ENCODE measurements around the gene MYL3.

MYL3 gene

DNA sequence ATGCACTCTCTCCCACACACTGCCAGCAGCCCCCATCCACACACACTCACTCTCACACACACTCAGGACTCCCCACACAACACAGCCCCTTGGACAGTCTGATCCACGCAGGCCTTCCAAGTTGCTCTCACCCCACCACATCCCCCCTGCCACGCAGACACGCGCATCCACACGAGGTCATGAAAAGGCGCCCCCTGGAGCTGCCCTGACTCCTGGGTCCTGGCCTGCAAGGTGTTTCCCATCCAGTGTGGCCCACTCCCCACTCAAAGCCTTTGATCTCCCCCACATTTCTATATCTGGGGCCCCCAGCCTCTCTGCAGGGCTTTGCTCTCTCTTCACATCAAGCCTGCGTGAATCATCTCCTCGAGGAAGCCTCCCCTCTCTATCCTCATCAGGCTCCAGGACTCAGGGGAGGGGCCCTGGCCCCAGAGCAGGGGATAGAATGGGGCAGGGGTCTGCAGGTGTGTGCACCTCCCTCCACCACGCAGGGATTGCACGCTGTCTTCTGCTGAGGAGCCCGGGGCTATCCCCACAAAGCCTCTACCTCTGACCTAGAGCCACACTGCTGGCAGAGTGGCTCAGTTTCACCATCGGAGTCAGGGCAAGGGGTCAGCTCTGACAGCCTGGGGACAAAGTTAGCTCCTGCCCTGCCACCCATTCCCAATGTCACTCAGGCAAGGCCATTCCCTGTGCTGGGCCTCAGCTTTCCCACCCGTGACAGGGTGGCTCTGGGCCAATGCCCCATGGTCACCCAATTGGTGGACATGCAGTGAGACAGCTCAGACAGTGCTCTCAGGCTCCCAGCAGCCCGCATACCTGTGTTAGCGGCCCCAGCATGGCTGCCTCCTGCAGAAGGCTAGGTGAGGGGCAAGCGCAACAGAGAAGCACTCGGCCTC lies 6.4 kb downstream of the MYL3 start:
- no peak for TF ChIP-seq CREB1 (IDR thresholded peaks at IDR 0.05; ENCODE audit: low read depth)
- no peak for TF ChIP-seq TAF1 (IDR thresholded peaks at IDR 0.05; ENCODE audit: low read depth)
- no peak for TF ChIP-seq CEBPB (IDR thresholded peaks at IDR 0.05)
- TF ChIP-seq FOXM1 (IDR thresholded peaks at IDR 0.05; ENCODE audit: borderline replicate concordance, low read depth), result no peak
- no peak for TF ChIP-seq YY1 (IDR thresholded peaks at IDR 0.05; ENCODE audit: low read depth)
- no peak for TF ChIP-seq EGR1 (IDR thresholded peaks at IDR 0.05)
- no peak for TF ChIP-seq TEAD4 (IDR thresholded peaks at IDR 0.05)
- no peak for TF ChIP-seq TCF12 (IDR thresholded peaks at IDR 0.05; ENCODE audit: low read depth)
- TF ChIP-seq, protein P1, sequence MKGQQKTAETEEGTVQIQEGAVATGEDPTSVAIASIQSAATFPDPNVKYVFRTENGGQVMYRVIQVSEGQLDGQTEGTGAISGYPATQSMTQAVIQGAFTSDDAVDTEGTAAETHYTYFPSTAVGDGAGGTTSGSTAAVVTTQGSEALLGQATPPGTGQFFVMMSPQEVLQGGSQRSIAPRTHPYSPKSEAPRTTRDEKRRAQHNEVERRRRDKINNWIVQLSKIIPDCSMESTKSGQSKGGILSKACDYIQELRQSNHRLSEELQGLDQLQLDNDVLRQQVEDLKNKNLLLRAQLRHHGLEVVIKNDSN (IDR thresholded peaks at IDR 0.05), result no peak
- no peak for TF ChIP-seq RAD21 (IDR thresholded peaks at IDR 0.05; ENCODE audit: low read depth)
- no peak for TF ChIP-seq REST (IDR thresholded peaks at IDR 0.05; ENCODE audit: low read depth)
- TF ChIP-seq ZBTB7A (IDR thresholded peaks at IDR 0.05; ENCODE audit: low read depth), result no peak
- TF ChIP-seq NFIC (IDR thresholded peaks at IDR 0.05), result no peak
- TF ChIP-seq MAX (IDR thresholded peaks at IDR 0.05), result no peak

DNA sequence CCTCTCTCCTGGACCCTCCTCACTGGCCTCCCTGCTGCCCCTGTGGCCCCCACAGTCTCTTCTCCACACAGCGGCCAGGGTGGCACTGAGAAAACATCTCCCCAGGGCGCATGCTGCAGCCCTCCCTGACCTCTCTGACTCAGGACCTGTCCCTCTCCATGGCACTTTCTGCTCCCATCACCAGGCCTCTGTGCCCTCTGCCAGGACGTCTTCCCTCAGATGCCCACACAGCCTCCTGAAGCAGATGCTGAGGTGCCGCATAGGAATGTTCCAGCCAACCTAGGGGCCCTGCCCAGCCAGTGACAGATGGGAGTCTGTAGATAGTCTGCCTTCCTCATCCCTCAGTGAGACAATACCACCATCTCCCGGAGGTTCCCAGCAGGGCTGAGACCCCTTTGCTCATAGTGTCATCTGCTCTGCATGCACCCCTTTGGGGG lies 8.7 kb downstream of the MYL3 start:
- TF ChIP-seq MAX (IDR thresholded peaks at IDR 0.05), result no peak
- no peak for TF ChIP-seq EGR1 (IDR thresholded peaks at IDR 0.05)
- TF ChIP-seq CEBPB (IDR thresholded peaks at IDR 0.05), result no peak
- no peak for TF ChIP-seq TAF1 (IDR thresholded peaks at IDR 0.05; ENCODE audit: low read depth)
- no peak for TF ChIP-seq FOXM1 (IDR thresholded peaks at IDR 0.05; ENCODE audit: borderline replicate concordance, low read depth)
- TF ChIP-seq NFIC (IDR thresholded peaks at IDR 0.05), result no peak
- no peak for TF ChIP-seq TCF12 (IDR thresholded peaks at IDR 0.05; ENCODE audit: low read depth)
- no peak for TF ChIP-seq CREB1 (IDR thresholded peaks at IDR 0.05; ENCODE audit: low read depth)
- no peak for TF ChIP-seq EP300 (IDR thresholded peaks at IDR 0.05; ENCODE audit: borderline replicate concordance)
- no peak for TF ChIP-seq TEAD4 (IDR thresholded peaks at IDR 0.05)
- TF ChIP-seq RAD21 (IDR thresholded peaks at IDR 0.05; ENCODE audit: low read depth), result no peak
- no peak for TF ChIP-seq ZBTB7A (IDR thresholded peaks at IDR 0.05; ENCODE audit: low read depth)
- no peak for TF ChIP-seq REST (IDR thresholded peaks at IDR 0.05; ENCODE audit: low read depth)
- TF ChIP-seq, protein P1 (IDR thresholded peaks at IDR 0.05), result no peak
- no peak for TF ChIP-seq YY1 (IDR thresholded peaks at IDR 0.05; ENCODE audit: low read depth)

DNA sequence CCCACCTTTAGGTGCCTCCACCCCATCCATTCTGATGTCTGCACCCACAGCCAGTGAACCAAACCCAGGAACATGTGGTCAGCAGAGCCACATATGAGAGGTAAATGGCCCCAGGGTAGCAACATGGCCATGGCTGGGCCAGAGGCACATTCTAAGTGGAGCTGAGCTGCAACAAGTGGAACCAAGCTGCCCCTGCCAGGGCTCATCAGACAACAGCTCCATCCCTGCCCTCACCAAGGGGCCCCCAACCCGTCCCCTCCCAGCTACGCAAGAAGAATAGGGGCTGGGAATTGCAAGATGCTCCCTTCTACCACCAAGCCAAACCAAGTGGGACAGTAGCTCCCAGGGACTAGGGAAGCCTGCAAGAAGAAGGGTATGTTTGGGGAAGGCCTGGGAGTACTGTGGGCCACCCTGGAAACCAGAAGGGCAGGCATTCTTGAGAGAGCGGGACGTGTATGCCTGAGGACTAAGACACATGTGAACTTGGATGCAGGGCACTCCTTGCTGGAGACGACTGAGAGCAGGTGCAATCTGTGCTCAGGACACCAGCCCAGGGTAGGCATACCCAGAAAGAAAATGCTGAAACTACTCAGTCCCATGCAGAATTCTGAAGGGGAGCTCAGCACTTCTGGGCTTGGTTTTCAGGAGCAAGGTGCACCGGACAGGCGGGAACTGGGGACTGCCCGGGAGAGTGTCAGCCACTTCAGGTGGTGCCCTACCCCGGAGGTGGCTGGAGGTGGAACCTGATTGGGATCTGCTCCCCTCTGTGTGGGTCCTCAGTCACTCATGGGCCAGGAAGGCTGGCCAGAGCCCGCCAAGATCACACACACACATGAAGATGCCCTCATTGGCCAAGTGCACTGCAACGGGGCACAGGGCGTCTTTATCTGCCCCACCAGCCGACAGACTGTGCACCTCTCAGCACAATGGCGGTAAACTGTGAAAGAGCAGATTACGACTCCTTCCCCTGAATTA lies 9.5 kb downstream of the MYL3 start:
- TF ChIP-seq YY1 (IDR thresholded peaks at IDR 0.05; ENCODE audit: low read depth) (no peak), TCF12 (IDR thresholded peaks at IDR 0.05; ENCODE audit: low read depth) (no peak), ZBTB7A (IDR thresholded peaks at IDR 0.05; ENCODE audit: low read depth) (no peak), RAD21 (IDR thresholded peaks at IDR 0.05; ENCODE audit: low read depth) (no peak), NFIC (IDR thresholded peaks at IDR 0.05) (no peak), MAX (IDR thresholded peaks at IDR 0.05) (no peak), EP300 (IDR thresholded peaks at IDR 0.05; ENCODE audit: borderline replicate concordance) (no peak), EGR1 (IDR thresholded peaks at IDR 0.05) (no peak), CEBPB (IDR thresholded peaks at IDR 0.05) (no peak), REST (IDR thresholded peaks at IDR 0.05; ENCODE audit: low read depth) (no peak), CREB1 (IDR thresholded peaks at IDR 0.05; ENCODE audit: low read depth) (no peak), TAF1 (IDR thresholded peaks at IDR 0.05; ENCODE audit: low read depth) (no peak), TEAD4 (IDR thresholded peaks at IDR 0.05) (no peak), FOXM1 (IDR thresholded peaks at IDR 0.05; ENCODE audit: borderline replicate concordance, low read depth) (no peak)
- TF ChIP-seq, protein P1 (IDR thresholded peaks at IDR 0.05), result no peak
